SHP77 treated with DMSO at 0.1 percent for 48 hours (cell line): Measurements from ENCODE around the gene PCDHB5.
"Not testable (repeated sequence)": the region's sequence is repeated elsewhere in the genome, so short reads cannot be mapped to it uniquely, and the experiment has no call there.

Experiments
- DNase-seq: peaks from one replicate; lab custom pipeline; 2025; lab: John Stamatoyannopoulos, UW

Gene PCDHB5

DNA sequence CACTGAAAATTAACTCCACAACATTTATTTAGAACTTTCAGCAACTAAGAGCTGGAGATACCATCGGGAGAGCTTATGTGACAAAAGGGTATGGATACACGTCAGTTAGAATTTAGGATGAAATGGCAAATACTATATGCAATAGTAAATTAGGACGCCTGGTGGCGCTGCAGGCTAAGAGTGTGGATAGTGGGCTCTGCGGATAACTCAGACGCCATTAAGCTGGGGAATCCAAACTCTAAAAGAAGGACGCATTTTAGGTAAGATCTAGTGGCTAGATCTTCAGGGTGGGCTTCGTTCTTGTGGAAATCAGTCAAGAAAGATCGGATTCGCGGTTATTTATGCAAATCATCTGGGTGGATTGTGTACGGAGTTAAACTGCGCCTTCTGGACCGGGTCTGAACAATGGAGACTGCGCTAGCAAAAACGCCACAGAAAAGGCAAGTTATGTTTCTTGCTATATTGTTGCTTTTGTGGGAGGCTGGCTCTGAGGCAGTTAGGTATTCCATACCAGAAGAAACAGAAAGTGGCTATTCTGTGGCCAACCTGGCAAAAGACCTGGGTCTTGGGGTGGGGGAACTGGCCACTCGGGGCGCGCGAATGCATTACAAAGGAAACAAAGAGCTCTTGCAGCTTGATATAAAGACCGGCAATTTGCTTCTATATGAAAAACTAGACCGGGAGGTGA lies at the start of gene PCDHB5:
Gene PCDHB5, plus strand, starts transcription at position 177 of the 688 bp plus-strand sequence. Its CDS starts 229 bp downstream, at position 406.
- peak; percentile 52 for DNase-seq

DNA sequence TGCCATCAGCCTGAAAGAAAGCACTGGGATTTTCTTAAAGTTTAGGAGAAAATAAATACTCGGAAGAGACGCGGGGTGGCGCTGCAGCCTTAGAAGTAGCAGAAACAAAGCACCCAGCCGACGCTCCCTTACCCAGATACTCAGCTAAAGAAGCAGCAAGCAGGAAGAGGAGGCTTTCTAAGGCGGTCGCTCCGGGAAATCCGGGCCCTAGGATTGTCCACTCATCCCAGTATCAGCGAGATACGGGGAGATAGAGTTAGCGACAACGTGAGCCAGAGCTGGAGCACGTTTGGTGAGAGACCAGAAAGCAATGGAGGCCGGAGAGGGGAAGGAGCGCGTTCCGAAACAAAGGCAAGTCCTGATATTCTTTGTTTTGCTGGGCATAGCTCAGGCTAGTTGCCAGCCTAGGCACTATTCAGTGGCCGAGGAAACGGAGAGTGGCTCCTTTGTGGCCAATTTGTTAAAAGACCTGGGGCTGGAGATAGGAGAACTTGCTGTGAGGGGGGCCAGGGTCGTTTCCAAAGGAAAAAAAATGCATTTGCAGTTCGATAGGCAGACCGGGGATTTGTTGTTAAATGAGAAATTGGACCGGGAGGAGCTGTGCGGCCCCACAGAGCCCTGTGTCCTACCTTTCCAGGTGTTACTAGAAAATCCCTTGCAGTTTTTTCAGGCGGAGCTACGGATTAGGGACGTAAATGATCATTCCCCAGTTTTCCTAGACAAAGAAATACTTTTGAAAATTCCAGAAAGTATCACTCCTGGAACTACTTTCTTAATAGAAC lies 40.3 kb upstream of the PCDHB5 start, which contains the start of gene PCDHB2:
Gene PCDHB2, plus strand, starts transcription at position 135 of the 782 bp plus-strand sequence. Its CDS starts 176 bp downstream, at position 311.
- DNase-seq, result peak; percentile 73

DNA sequence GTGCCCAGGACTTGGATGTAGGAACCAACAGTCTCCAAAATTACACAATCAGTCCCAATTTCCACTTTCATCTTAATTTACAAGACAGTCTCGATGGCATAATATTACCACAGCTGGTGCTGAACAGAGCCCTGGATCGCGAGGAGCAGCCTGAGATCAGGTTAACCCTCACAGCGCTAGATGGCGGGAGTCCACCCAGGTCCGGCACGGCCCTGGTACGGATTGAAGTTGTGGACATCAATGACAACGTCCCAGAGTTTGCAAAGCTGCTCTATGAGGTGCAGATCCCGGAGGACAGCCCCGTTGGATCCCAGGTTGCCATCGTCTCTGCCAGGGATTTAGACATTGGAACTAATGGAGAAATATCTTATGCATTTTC lies 39.8 kb upstream of the PCDHB5 start:
- DNase-seq, result no peak

DNA sequence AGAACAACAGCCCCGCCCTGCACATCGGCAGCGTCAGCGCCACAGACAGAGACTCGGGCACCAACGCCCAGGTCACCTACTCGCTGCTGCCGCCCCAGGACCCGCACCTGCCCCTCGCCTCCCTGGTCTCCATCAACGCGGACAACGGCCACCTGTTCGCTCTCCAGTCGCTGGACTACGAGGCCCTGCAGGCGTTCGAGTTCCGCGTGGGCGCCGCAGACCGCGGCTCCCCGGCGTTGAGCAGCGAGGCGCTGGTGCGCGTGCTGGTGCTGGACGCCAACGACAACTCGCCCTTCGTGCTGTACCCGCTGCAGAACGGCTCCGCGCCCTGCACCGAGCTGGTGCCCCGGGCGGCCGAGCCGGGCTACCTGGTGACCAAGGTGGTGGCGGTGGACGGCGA lies 38.8 kb upstream of the PCDHB5 start:
- not testable (repeated sequence) for DNase-seq

DNA sequence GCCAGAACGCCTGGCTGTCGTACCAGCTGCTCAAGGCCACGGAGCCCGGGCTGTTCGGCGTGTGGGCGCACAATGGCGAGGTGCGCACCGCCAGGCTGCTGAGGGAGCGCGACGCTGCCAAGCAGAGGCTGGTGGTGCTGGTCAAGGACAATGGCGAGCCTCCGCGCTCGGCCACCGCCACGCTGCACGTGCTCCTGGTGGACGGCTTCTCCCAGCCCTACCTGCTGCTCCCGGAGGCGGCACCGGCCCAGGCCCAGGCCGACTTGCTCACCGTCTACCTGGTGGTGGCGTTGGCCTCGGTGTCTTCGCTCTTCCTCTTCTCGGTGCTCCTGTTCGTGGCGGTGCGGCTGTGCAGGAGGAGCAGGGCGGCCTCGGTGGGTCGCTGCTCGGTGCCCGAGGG lies 38.4 kb upstream of the PCDHB5 start:
- not testable (repeated sequence) for DNase-seq

DNA sequence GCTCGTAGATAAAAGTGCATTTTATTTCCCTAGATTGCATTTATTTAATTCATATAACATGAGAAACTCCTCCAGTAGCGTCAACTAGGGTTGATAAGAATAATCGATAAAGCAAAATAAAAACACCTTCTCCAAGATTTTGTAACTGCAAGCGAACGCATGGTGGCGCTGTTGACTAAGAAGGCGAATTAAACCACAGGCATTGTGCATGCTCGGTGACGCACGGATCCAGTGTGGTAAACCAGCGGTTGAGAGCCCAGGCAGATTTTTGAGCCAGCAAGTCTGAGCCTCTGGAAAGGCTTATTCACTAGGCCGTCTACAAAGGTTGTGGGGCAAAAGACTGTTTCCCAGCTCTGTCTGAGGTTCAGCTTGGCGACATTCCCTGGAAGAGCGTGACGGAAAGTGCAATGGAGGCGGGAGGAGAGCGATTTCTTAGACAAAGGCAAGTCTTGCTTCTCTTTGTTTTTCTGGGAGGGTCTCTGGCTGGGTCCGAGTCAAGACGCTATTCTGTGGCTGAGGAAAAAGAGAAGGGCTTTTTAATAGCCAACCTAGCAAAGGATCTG lies 34.7 kb upstream of the PCDHB5 start, which contains the start of gene PCDHB3:
Gene PCDHB3, plus strand, starts transcription at position 231 of the 563 bp plus-strand sequence. Its CDS starts 177 bp downstream, at position 408.
- DNase-seq, result no peak

DNA sequence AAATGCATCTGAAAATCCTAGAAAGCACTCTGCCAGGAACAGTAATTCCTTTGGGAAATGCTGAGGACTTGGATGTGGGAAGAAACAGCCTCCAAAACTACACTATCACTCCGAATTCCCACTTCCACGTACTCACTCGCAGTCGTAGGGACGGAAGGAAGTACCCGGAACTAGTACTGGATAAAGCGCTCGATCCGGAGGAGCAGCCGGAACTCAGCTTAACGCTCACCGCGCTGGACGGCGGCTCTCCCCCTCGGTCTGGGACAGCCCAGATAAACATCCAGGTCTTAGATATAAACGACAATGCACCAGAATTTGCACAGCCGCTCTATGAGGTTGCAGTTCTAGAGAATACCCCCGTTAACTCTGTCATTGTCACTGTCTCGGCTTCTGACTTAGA lies 33.9 kb upstream of the PCDHB5 start:
- no peak for DNase-seq

DNA sequence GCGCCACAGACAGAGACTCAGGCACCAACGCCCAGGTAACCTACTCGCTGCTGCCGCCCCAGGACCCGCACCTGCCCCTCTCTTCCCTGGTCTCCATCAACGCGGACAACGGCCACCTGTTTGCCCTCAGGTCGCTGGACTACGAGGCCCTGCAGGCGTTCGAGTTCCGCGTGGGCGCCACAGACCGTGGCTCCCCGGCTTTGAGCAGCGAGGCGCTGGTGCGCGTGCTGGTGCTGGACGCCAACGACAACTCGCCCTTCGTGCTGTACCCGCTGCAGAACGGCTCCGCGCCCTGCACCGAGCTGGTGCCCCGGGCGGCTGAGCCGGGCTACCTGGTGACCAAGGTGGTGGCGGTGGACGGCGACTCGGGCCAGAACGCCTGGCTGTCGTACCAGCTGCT lies 32.9 kb upstream of the PCDHB5 start:
- DNase-seq, result not testable (repeated sequence)

DNA sequence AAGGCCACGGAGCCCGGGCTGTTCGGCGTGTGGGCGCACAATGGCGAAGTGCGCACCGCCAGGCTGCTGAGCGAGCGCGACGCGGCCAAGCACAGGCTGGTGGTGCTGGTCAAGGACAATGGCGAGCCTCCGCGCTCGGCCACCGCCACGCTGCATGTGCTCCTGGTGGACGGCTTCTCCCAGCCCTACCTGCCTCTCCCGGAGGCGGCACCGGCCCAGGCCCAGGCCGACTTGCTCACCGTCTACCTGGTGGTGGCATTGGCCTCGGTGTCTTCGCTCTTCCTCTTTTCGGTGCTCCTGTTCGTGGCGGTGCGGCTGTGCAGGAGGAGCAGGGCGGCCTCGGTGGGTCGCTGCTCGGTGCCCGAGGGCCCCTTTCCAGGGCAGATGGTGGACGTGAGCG lies 32.5 kb upstream of the PCDHB5 start:
- not testable (repeated sequence) for DNase-seq

DNA sequence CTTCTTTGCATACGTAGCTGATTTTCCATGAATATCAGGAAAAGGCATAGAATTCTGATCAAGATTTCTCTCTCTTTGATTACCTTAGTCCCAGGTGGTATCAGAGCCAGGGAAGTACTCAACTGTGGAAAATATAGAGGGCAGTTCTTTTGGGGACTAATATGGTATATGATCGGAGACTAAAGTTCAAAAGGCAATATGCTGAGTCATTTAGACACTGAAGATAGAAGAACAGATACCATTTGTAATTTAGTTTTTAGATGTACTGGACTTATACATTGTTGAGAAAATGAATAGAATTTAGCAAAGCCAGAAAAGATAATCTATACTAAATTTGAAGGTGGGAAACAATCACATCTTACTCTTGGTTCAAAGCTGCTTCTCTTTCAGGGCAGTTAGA lies 29.7 kb upstream of the PCDHB5 start:
- DNase-seq, result no peak

DNA sequence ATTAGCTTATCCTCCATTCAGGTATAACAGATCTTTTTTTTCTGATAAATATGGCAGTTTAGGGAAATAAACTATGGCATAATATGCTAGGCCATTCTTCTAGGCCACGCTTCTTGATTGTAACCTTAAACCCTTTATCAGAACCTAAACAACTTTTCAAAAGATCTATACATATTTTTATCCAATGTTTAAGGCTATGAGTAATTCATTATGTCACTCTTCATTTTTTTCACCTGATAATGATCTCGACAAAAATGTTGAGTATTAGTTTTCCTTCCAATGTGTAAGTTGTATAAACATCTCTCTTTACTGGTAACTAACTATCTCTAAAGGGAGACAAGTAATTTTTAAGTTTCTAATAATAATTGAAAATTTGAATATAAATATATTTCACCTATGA lies 15.8 kb upstream of the PCDHB5 start:
- no peak for DNase-seq

DNA sequence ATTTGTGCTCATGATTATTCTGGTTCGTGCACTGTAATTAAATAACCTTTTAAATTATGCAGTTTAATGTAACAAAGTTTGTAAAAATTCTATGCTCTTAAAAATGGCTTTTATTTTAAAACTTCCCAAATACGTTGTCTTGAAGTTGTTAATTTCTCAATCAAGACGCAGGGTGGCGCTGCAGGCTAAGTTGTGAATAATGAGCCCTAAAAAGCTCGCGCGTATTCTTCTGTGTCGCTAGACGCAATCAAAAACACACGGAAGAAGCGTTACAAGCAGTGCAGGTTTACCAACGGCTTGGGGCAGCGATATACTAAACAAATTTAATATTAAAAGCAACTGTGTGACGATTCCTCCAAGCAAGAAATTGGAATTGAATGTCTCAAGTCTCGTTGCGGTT lies 13.4 kb upstream of the PCDHB5 start, which contains the start of gene PCDHB4:
Gene PCDHB4, plus strand, starts transcription at position 256 of the 400 bp plus-strand sequence. CDS start 181 bp downstream, outside the sequence.
- no peak for DNase-seq

DNA sequence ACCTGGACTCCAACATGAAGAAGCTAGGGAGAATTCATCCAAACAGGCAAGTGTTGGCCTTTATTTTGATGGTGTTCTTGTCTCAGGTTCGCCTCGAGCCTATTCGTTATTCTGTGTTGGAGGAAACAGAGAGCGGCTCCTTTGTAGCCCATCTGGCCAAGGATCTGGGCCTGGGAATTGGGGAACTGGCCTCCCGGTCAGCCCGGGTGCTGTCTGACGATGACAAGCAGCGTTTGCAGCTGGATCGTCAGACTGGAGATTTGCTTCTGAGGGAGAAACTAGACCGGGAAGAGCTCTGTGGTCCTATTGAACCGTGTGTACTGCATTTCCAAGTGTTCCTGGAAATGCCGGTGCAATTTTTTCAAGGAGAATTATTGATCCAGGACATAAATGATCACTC lies 13.0 kb upstream of the PCDHB5 start:
- DNase-seq, result no peak

DNA sequence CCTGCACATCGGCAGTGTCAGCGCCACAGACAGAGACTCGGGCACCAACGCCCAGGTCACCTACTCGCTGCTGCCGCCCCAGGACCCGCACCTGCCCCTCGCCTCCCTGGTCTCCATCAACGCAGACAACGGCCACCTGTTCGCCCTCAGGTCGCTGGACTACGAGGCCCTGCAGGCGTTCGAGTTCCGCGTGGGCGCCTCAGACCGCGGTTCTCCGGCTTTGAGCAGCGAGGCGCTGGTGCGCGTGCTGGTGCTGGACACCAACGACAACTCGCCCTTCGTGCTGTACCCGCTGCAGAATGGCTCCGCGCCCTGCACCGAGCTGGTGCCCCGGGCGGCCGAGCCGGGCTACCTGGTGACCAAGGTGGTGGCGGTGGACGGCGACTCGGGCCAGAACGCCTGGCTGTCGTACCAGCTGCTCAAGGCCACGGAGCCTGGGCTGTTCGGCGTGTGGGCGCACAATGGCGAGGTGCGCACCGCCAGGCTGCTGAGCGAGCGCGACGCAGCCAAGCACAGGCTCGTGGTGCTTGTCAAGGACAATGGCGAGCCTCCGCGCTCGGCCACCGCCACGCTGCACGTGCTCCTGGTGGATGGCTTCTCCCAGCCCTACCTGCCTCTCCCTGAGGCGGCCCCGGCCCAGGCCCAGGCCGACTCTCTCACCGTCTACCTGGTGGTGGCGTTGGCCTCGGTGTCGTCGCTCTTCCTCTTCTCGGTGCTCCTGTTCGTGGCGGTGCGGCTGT lies 11.4 kb upstream of the PCDHB5 start:
- DNase-seq, result not testable (repeated sequence)

DNA sequence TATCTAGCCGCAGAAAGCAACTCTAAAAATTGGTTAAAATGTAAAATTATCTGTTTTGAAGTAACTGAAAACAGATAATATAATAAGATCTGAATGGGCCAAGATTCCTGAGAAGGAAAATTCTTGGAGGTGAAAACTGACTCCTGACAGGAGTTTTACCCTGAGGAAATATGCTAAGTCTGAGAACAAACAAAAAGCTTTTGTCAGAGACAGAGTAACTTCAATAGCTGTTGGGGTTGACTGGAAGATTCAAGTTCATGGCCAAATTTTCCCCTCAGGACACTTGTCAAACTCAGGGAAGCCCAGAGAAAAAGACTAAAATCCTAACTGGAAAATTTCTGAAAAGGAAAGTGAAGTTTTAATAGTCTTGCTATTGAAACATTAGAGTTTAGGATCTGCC lies 7.7 kb upstream of the PCDHB5 start:
- no peak for DNase-seq

DNA sequence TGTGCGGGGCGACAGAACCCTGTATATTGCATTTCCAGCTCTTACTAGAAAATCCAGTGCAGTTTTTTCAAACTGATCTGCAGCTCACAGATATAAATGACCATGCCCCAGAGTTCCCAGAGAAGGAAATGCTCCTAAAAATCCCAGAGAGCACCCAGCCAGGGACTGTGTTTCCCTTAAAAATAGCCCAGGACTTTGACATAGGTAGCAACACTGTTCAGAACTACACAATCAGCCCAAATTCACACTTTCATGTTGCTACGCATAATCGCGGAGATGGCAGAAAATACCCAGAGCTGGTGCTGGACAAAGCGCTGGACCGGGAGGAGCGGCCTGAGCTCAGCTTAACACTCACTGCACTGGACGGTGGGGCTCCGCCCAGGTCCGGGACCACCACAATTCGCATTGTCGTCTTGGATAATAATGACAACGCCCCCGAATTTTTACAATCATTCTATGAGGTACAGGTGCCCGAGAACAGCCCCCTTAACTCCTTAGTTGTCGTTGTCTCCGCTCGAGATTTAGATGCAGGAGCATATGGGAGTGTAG lies 786 bp downstream of the PCDHB5 start:
- no peak for DNase-seq

DNA sequence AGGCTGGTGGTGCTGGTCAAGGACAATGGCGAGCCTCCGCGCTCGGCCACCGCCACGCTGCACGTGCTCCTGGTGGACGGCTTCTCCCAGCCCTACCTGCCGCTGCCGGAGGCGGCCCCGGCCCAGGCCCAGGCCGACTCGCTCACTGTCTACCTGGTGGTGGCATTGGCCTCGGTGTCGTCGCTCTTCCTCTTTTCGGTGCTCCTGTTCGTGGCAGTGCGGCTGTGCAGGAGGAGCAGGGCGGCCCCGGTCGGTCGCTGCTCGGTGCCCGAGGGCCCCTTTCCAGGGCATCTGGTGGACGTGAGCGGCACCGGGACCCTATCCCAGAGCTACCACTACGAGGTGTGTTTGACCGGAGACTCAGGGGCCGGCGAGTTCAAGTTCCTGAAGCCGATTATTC lies 2.3 kb downstream of the PCDHB5 start:
- DNase-seq, result not testable (repeated sequence)

DNA sequence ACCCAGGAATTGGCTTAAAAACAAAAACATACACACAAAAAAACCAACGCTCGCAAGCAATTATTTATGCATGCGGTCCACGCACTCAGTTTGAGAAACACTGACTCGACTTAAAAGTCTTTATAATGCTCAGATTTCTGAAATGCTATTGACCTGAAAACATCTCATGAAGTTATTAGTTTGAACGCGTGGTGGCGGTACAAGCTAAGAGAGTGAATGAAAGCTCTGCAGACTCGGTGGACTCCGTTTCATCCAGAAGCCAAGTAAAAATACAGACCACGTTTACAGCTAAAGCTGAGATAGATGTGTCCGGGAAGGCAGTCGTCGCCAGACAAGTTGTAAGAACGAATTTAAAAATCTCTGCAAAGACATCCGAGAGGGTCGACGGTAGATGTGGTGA lies 14.8 kb downstream of the PCDHB5 start, which contains the start of gene PCDHB6:
Gene PCDHB6, plus strand, starts transcription at position 246 of the 400 bp plus-strand sequence. CDS start 201 bp downstream, outside the sequence.
- DNase-seq, result no peak

DNA sequence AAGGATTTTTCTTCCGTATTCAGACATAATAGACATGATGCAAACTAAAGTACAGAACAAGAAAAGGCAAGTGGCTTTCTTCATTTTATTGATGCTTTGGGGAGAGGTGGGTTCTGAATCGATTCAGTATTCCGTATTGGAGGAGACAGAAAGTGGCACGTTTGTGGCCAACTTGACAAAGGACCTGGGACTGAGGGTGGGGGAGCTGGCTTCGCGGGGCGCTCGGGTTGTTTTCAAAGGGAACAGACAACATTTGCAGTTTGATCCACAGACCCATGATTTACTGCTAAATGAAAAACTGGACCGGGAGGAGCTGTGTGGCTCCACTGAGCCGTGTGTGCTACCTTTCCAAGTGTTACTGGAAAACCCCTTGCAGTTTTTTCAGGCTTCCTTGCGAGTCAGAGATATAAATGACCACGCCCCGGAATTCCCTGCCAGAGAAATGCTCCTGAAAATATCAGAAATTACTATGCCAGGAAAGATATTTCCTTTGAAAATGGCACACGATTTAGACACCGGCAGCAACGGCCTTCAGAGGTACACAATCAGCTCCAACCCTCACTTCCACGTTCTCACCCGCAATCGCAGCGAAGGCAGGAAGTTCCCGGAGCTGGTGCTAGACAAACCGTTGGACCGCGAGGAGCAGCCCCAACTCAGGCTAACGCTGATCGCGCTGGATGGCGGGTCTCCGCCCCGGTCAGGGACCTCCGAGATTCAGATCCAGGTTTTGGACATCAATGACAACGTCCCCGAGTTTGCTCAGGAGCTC lies 15.4 kb downstream of the PCDHB5 start:
- no peak for DNase-seq

DNA sequence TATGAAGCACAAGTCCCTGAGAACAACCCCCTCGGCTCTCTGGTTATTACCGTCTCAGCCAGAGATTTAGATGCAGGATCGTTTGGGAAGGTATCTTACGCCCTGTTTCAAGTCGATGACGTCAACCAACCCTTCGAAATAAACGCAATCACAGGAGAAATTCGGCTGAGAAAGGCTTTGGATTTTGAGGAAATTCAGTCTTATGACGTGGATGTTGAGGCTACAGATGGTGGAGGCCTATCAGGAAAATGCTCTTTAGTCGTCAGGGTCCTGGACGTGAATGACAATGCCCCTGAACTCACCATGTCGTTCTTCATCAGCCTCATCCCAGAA lies 16.0 kb downstream of the PCDHB5 start:
- no peak for DNase-seq

DNA sequence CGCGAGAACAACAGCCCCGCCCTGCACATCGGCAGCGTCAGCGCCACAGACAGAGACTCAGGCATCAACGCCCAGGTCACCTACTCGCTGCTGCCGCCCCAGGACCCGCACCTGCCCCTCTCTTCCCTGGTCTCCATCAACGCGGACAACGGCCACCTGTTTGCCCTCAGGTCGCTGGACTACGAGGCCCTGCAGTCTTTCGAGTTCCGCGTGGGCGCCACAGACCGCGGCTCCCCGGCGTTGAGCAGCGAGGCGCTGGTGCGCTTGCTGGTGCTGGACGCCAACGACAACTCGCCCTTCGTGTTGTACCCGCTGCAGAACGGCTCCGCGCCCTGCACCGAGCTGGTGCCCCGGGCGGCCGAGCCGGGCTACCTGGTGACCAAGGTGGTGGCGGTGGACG lies 16.6 kb downstream of the PCDHB5 start:
- DNase-seq, result not testable (repeated sequence)
